ENCODE data around the gene APOBEC3B.

DNA sequence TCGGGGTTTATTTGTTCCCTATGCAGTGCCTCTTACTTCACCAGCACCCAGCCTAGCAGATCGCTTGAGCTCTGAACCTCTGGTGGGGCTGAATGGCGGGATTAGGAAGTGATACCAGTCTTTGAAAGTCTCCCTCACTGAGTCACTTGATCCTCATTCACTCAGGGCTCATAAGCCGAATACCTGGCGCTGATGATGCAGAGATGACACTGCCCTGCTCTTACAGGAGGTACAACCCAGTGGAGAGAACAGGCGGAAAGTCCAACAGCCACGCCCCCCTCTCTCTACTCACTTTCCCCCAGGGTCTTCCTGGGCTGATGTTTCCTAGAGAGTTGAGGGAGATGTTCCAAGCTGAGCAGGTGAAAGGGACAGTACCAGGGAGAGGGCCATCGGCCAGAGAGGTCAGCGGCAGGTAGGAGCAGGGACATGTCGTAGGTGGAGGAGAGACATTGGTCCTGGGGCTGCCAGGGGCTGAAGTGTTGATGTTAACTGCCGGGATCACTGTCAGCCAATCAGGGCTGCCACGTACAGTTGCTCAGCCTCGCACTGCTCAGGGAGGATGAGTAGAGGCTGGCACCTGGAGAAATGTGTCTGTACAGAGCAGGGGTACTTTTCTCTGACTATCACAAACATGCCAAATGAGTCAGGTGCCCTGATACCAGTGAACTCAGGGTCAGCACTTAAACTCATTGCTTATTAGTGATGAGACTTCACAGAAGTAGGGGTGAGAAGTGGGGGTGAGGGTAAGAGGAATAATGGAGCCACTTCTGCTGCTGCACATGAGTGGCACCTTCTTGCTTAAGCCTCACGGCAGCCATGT lies 34.6 kb upstream of the APOBEC3B start:
- TF ChIP-seq, protein P1, sequence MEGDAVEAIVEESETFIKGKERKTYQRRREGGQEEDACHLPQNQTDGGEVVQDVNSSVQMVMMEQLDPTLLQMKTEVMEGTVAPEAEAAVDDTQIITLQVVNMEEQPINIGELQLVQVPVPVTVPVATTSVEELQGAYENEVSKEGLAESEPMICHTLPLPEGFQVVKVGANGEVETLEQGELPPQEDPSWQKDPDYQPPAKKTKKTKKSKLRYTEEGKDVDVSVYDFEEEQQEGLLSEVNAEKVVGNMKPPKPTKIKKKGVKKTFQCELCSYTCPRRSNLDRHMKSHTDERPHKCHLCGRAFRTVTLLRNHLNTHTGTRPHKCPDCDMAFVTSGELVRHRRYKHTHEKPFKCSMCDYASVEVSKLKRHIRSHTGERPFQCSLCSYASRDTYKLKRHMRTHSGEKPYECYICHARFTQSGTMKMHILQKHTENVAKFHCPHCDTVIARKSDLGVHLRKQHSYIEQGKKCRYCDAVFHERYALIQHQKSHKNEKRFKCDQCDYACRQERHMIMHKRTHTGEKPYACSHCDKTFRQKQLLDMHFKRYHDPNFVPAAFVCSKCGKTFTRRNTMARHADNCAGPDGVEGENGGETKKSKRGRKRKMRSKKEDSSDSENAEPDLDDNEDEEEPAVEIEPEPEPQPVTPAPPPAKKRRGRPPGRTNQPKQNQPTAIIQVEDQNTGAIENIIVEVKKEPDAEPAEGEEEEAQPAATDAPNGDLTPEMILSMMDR (IDR thresholded peaks at IDR 0.05) = no peak
- TF ChIP-seq POLR2A (IDR thresholded peaks at IDR 0.05) (no peak), EP300 (IDR thresholded peaks at IDR 0.05; ENCODE audit: low read depth) (no peak), POLR2AphosphoS5 (IDR thresholded peaks at IDR 0.05) (no peak)
